Measurements from ENCODE around the gene CARD16.
"Not testable (repeated sequence)": the region's sequence is repeated elsewhere in the genome, so short reads cannot be mapped to it uniquely, and the experiment has no call there.

CARD16 gene

DNA sequence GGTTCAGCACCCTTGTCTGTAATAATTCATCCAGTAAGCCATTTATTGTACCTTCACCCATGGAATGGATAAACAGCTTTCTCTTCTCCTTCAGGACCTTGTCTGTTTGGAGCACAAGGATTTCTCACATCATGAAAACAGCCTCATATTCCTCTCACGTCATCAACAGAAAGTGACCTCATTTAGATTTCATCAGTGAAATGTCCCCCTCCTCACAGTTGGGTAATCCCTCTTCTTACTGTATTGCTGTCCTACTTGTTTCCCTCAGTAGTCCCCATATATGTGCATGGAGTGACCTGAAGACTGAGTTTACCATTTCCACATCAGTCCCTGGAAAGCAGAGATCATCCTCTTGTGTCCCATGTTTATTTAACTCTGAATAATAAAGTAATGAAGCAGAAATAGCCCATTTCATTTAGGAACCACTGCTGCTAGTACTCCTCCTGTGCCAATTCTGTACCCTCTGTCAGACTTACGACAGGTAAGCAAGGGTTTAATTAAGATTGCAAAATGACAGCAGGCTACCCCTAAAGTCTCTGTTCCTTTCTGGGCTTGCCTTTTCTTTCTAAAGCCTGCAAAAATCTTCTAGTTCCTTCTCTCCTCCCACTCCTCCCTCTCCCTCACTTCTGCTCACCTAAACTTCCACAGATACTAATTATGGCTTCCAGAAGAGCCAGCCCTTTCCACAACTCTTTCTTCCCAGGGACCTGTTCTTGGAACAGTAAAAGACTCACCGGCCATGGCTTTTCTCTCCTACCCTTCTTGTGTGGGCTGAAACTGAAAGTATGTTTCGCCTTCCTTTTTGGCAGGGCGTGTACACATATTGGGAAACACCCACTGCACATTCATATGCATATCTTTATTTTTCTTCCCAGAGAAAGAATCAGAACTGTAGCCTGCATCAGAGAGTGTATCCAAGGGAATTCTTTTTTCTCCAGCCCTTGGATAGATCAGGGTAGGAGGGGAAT, at the start of gene CARD16:
CARD16 (minus strand) TSS at position 779 of the 968 bp plus-strand sequence; CDS start at position 741, 38 bp downstream.
- peak within 1 kb of the TSS; percentile 53 for H3K27ac ChIP-seq
- peak; percentile 20 for DNase-seq (ENCODE audit: low read depth, low spot score)

DNA sequence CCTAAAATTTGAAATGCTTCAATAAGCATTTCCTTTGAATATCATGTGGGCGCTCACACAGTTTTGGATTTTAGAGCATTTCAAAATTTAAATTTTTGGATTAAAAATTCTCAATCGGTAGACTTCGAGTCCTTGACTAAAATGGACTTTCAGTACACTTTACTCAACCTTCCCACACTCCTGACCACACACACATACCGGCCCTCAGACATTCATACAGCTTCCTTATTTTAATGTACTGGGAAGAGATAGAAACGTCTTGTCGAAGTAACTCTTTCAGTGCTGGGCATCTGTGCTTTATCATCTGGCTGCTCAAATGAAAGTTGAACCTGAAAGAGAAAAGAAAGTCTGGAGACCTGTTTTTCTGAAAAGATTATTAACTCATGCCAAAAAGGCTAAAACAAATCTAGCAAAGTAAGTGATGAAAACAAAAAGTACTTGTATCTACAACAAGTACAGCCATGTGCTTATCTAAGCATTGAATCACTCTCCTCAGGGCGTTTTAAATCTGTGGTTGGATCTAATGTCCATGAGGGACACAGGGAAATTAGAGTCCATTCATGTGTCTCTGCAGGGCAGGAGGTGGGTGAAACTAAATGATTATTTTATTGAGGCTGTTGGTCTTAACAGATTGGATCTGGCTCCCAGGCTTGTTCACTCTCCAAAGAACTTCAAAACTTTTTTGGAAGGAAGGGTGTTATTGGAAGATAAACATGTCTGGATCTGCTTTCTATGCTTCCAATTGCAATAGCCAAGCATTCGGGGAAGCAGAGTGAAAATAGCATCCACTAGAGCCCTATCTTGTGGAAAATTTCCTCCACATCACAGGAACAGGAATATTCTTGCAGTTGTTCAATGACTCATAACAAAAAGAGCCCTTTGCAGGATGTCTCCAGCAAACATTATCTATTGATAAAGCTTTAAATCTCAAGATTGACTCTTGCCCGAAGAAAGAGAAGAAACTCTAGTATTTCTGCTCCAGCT, 47.4 kb upstream of the CARD16 start:
- H3K27ac ChIP-seq = peak overlapping the region; percentile 32
- peak; percentile 16 for DNase-seq (ENCODE audit: low read depth, low spot score)

DNA sequence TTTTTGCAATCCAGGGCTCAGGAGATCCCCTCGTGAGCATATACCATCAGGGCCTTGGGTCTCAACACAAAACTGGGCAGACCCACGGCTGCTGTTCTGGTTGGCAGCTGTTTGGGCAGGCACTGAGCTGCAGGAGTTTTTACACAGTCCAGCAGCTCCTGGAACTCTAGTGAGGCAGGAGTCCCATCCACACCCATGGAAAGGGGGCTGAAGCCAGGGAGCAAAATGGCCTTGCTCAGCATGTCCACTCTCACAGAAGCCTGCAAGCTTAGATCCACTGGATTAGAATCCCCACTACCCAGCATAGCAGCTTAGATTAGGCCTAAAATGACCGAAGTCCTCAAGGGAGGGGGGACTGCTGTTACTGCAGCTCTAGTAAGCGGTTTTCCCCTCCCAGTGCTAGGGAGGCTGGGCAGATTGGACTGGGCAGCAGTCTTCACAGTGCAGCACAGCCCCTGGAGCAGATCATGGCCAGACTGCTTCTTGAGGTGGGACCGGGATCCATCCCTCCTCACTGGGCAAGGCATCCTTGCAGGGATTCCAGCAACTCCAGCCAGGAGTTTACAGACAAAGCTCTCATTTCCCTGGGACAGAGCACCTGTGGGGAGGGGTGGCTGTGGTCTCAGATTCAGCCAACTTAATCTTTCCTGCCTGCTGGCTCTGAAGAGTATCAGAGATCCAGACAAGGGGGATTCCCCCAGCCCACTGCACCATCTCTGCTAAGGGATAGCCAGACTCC, 36.4 kb upstream of the CARD16 start:
- H3K27ac ChIP-seq = no peak overlapping the region
- no peak for DNase-seq (ENCODE audit: low read depth, low spot score)

DNA sequence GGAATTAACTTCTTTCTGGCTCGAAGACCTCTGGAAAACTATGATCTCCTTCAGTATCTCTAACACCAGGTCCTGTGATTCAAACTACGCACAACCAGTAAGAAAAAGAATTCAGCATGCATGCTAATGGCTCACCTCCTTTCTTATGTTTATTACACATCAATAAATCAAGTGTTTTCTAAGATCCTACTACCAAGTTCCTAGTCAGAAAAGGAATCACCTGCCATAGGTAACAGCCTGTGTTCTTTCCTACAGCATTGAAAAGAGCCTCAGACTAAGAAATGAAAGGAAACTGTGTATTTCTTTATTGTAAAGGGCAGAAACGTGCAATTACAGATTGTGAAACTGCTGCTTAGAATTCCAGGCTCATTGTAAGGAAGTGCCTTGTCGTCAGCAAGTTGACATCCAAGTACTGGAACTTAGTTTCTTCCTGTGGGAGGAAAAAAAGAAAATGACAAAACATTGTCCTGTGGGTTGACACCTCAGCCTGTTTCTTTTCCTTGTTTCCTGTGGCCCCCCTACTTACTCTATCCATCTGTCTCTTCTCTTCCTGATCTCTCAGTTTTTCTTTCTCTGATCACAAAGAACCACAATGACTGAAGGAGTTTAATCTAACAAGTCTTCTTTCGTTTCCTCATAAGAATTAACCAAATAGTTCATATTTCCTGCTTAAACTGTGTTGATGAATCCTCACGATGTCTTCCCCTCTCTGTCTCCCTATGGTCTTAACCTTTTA, 35.2 kb upstream of the CARD16 start:
- not testable (repeated sequence) for H3K27ac ChIP-seq; DNase-seq (ENCODE audit: low read depth, low spot score)

DNA sequence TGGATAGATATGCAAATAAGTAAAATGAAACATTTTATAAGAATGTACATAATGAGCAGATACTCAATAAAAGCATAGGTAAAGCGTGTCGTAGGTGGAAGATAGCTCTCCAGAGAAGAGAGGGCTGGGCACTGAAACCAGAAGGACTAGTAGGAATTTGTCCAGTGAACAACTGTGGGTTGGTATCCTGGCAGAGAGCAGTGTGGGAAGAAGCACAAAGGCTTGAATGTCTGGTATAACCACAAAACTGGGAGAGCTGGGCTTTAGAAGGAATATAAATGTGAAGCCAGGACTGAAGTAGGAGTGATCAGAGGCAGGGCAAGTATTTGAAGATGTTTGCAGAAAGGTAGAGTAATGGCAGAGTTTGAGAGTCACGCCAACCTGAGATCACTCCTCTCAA, 33.1 kb upstream of the CARD16 start:
- no peak for DNase-seq (ENCODE audit: low read depth, low spot score)
- no peak overlapping the region for H3K27ac ChIP-seq

DNA sequence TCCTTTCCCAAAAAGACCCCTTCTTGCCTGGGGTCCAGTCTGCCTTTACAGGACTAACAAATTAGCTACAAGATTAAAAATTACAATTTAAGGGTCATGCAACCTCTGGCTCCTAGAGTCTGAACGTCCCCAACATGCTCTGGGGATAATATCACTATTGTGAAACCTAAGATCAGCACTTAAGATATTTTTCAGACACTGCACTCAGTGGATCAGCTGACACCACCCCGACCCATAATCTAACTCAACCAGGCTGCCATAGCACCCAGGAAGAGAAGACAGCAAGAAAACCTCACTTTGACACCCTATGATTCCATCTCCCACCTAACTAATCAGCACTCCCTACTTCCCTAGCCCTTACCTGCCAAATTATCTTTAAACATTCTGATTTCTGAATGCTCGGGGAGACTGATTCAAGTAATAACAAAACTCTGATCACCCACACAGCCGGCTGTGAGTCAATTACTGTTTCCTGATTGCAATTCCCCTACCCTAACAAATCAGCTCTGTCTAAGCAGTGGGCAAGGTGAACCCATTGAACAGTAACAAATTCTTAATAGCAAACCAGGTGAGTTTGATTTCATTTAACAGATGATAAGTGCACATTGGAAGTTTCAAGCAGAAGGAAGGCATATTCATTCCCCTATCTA, 32.1 kb upstream of the CARD16 start:
- not testable (repeated sequence) for H3K27ac ChIP-seq; DNase-seq (ENCODE audit: low read depth, low spot score)

DNA sequence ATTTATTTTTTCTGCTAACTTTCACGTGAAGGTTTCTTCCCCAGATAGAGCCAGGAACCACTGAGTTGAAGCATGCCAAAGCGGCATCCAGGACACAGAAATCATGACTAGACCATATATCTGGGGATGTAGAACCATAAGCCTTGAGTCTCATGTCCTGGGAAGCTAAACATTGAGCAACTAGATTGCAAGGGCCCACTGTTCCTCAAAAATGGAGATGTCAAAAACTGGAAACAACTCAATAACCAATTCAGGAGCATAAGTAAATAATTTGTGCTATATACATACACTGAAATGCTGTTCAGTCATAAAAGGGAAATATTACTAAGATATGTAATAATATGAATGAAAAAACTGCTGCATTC, 29.0 kb upstream of the CARD16 start:
- peak overlapping the region; percentile 34 for H3K27ac ChIP-seq
- no peak for DNase-seq (ENCODE audit: low read depth, low spot score)

DNA sequence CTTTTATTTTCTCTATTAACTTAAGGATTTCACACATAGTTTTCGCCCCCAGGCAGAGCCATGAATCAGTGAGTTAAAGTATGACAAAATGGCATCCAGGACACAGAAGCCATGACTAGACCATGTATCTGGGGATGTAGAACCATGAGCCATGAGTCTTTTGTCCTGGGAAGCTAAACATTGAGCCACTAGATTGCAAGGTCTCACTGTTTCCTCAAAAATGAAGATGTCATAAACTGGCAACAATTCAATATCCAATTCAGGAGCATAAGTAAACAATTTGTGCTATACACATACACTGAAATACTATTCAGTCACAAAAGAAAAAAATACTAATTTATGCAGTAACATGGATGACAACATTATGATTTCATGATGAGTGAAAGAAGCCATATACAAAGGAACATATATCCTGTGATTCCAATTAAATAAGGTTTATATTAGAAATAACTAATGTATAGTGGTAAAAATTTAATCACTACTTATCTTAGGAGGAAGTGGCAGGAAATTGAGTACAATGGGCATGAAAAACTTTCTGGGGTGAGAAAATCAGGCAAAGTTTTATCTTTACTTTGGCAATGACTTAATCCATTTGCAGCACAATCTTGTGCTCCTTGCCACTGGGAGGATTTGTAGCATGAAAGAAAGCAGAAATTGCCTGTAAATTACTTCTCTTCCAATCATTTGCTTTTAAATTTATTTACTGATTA, 28.5 kb upstream of the CARD16 start:
- no peak for DNase-seq (ENCODE audit: low read depth, low spot score)
- H3K27ac ChIP-seq = peak overlapping the region; percentile 34

DNA sequence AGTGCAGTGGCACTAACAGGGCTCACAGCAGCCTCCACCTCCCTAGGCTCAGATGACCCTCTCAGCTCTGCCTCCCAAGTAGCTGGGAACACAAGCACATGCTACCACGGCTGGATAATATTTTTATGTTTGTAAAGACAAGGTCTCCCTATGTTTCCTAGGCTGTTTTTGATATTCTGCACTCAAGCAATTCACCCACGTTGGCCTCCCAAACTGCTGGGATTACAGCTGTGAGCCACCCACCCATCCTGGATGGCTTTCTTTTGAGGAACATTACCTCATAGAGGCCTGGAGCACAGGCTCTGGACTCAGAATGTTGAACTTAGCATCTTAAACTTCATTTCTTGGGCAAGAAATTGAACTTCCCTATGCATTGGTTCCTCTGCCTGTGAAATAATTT, 26.9 kb upstream of the CARD16 start:
- not testable (repeated sequence) for H3K27ac ChIP-seq; DNase-seq (ENCODE audit: low read depth, low spot score)

DNA sequence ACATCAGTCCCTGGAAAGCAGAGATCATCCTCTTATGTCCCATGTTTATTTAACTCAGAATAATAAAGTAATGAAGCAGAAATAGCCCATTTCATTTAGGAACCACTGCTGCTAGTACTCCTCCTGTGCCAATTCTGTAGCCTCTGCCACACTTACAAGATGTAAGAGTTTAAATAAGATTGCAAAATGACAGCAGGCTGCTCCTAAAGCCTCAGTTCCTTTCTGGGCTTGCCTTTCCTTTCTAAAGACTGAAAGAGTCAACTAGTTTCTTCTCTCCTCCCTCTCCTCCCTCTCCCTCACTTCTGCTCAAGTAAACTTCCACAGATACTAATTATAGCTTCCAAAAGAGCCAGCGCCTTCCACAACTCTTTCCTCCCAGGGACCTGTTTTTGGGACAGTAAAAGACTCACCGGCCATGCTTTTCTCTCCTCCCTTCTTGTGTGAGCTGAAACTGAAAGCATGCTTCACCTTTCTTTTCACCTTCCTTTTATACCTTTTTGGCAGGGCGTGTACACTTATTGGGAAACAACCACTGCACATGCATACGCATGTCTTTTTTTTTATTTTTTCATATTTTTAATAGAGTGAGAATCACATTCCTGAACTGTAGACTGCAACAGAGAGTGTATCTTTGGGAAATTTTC, 26.1 kb upstream of the CARD16 start:
- H3K27ac ChIP-seq = peak overlapping the region; percentile 32
- no peak for DNase-seq (ENCODE audit: low read depth, low spot score)

DNA sequence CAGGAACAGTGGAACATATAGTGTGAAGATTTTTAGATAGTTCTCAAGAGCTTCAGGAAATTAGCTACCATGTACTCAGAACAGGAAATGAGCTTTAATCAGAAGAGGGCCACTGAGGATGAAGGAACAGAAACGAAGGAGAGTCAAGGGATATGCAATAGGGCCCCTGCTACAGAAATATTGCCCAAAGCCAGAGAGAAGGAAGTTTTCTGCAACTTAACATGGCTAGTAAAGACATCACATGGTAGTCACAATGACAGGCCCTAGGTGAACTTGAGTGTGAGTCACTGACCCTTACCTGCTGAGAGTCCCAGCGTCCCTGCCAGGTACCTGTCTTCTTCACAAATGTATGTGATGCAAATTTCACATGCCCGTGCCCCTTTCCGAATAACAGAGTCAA, 25.2 kb upstream of the CARD16 start:
- no peak for DNase-seq (ENCODE audit: low read depth, low spot score)
- H3K27ac ChIP-seq = peak overlapping the region; percentile 32

DNA sequence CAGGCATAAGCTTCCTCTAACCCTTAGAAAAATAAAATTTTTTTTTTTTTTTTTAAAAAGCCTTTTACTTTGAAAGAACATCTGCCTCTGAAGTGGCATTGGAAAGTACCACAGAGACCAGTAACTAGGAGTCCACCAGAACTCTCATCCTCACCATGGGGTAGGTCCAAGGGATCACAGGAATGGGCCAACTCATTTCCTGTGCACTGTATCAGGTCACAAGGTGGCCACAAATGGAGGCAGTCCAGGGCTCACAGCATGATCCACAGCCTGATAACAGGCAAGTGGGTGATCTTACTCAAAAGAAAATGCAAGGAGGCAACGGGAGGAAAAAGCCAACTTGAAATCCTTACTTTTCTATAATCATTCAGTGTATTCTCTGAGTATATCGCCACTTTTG, 24.6 kb upstream of the CARD16 start:
- DNase-seq (ENCODE audit: low read depth, low spot score); H3K27ac ChIP-seq: not testable (repeated sequence)

DNA sequence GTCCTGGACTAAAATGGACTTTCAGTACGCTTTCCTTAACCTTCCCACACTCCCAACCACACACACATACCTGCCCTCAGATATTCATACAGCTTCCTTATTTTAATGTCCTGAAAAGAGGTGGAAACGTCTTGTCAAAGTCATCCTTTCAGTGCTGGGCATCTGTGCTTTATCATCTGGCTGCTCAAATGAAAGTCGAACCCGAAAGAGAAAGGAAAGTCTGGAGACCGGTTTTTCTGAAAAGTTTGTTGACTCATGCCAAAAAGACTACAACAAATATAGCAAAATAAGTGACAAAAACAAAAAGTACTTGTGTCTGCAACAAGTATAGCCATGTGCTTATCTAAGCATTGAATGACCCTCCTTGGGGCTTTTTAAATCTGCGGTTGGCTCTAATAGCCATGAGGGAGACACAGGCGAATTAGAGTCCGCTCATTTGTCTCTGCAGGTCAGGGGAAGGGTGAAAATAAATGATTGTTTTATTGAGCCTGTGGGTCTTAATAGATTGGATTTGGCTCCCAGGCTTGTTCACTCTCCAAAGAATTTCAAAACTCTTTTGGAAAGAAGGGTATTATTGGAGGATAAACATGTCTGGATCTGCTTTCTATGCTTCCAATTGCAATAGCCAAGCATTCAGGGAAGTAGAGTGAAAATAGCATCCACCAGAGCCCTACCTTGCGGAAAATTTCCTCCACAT, 18.3 kb upstream of the CARD16 start:
- not testable (repeated sequence) for DNase-seq (ENCODE audit: low read depth, low spot score); H3K27ac ChIP-seq

DNA sequence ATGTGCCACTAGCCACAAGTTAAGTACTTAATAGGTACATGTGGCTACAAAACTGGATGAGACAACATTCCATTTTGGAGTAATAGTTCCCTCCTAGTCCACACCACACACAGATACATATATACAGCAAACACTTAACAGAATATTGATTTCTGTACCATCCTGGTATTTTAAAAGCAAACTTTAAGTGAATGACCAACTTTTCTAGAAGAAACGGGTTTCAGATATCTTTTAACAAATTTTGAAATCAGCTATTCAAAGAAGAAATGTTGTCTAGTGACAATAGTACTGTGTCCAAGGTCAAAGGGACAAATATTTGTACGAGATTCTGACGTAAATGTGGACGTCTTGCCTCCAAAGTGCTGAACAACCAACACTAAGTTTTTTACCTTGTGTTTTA, 12.3 kb upstream of the CARD16 start:
- no peak for DNase-seq (ENCODE audit: low read depth, low spot score)
- H3K27ac ChIP-seq = no peak overlapping the region

DNA sequence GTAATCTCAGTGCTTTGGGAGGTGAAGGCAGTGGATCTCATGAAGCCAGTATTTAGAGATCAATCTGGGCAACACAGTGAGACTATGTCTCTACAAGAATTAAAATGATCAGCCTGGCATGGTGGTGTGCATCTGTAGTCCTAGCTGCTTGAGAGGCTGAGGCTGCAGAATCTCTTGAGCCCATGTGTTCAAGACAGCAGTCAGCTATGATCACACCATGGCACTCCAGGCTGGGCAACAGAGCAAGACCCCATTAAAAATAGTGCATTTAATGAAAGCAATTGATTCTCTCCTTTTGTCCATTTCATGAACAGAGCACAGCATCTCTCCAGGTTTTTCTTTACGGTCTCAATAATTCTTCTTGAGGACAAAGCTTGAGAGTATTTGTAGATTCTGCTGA, 11.3 kb upstream of the CARD16 start:
- DNase-seq (ENCODE audit: low read depth, low spot score) = no peak
- H3K27ac ChIP-seq = no peak overlapping the region

DNA sequence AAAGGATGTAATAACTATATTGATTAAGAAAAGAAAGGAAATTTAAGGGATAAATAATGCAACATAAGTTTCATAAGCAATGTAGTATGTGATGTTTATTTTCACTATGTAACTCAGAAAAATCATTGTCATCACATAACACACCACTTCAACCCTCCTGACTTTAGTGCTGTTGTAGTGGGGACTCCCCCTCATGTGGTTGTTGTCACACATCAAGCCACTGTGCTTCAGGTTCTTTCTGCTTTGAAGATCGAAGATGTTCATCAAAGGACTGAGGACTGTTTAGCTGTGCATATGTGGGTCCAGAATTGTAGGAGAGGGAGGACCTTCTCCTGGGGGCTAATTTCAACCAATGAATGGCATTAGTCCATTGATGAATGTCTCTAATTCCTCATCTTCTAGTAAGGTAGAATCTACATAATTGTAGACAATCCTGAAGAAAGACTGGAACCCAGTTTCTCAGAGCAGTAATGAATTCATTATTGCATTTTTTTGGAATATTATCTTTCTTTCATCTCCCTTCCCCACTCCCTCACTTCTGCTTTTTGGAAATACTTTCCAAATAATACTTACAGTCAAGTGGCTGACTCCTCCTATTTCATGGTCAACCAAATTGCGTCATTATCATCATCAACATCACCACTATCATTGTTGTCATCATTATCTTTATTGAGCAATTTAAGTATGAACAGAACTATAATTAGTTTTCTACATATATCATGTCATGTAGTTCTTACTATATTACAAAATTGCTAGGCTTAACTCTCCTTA, 9.8 kb upstream of the CARD16 start:
- H3K27ac ChIP-seq = no peak overlapping the region
- no peak for DNase-seq (ENCODE audit: low read depth, low spot score)

DNA sequence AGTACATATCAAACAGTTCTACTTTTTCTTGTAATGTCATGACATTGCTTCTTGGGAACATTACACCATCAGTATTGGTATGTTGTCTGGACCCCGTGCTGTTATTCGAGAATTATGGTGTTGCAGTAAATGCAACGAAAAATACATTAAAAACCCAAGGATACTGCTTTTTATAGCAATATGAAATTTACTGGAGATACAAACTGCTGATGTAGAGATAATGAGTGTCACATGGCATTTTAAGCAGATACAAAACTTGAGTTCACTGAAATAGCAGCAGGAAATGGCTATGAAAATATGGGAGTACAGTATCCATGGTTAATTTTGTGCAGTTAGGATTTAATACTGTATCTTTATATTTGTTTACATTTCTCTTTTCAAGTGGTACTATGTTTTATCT, 7.4 kb upstream of the CARD16 start:
- no peak overlapping the region for H3K27ac ChIP-seq
- DNase-seq (ENCODE audit: low read depth, low spot score) = no peak

Measured in epithelial cell of prostate (primary cell).